SK-N-MC (cell line): ENCODE data around the gene RNF121.

Experiments used
- EZH2 ChIP-seq: fragments of 200-600 bp; sonication (generic); IDR thresholded peaks from one replicate; pipeline ENCODE4 v1.6.1; 2017; ENCODE audit warnings: antibody characterized with exemption
- POLR2AphosphoS5 ChIP-seq: IDR thresholded peaks from 2 replicates; pipeline ENCODE4 v1.6.1; 2012; ENCODE audit warnings: mild to moderate bottlenecking, low read depth, low read length, borderline replicate concordance

- TF ChIP-seq EZH2: no peak
- TF ChIP-seq POLR2AphosphoS5: no peak
These were observed 11.8 kb downstream of the RNF121 start for GRCh38 chr11:71940561-71941219.
